GM12872 (cell line): ENCODE data around the gene TMEM86A.
A peak's percentile ranks its signal among the peaks of the same experiment; 100 is the strongest.

Source experiments
- CTCF ChIP-seq: IDR thresholded peaks from 3 replicates; pipeline ENCODE4 v1.5.1; 2011; ENCODE audit warnings: low read depth, mild to moderate bottlenecking, low read length, moderate library complexity; ENCODE audit not compliant: insufficient read depth

TMEM86A gene

GRCh38 chr11:18731949-18732821, 33.6 kb downstream of the TMEM86A start:
- TF ChIP-seq CTCF, result peak; percentile 99

- TF ChIP-seq CTCF, result no peak
These were observed 34.6 kb downstream of the TMEM86A start for GRCh38 chr11:18733202-18733601.

GRCh38 chr11:18736590-18737148, 38.1 kb downstream of the TMEM86A start:
- no peak for TF ChIP-seq CTCF

- no peak for TF ChIP-seq CTCF
These were observed 39.1 kb downstream of the TMEM86A start for GRCh38 chr11:18737642-18738041.

- TF ChIP-seq CTCF, result no peak
These were observed 41.1 kb downstream of the TMEM86A start for GRCh38 chr11:18739685-18740084.

GRCh38 chr11:18741783-18742182, 43.2 kb downstream of the TMEM86A start:
- no peak for TF ChIP-seq CTCF

GRCh38 chr11:18743365-18743764, 44.8 kb downstream of the TMEM86A start:
- no peak for TF ChIP-seq CTCF
